Heart right ventricle (tissue), 16 donors: Measurements from ENCODE around the gene PSME2. TPM values are rescaled to one million over a fixed set of nuclear protein-coding genes. Genes with fewer than 3 reads are reported as not detected.
"Not testable (repeated sequence)": the region's sequence is repeated elsewhere in the genome, so short reads cannot be mapped to it uniquely, and the experiment has no call there.

Source experiments
- ATAC-seq, 8 donors: fragments of 200-7000 bp; cut with Tn5 transposase; one replicate each; pipeline ENCODE4 v1.9.1; 2020; ENCODE audit warnings: mild to moderate bottlenecking in 8 of 8, moderate library complexity in 8 of 8, moderate number of reproducible peaks in 1 of 8
- DNase-seq, 2 donors: peaks; one replicate each; pipeline ENCODE4 v3.0.0-alpha.2; 2020
- H3K27ac ChIP-seq, 10 donors: fragments of 200-600 bp; sonication (generic) in 2 of 10; one replicate each; pipeline versions ENCODE4 v1.5.0 to v1.8.0; 2020 to 2022; ENCODE audit warnings: mild to moderate bottlenecking in 3 of 10
- H3K27me3 ChIP-seq, 7 donors: fragments of 200-600 bp; one replicate each; pipeline ENCODE4 v1.8.0; 2021 to 2022; ENCODE audit warnings: mild to moderate bottlenecking in 2 of 7
- H3K36me3 ChIP-seq, 9 donors: fragments of 200-600 bp; sonication (generic) in 1 of 9; one replicate each; pipeline versions ENCODE4 v1.5.0 to v1.8.0; 2020 to 2022; ENCODE audit warnings: mild to moderate bottlenecking in 2 of 9
- H3K4me1 ChIP-seq, 9 donors: fragments of 200-600 bp; sonication (generic) in 1 of 9; one replicate each; pipeline versions ENCODE4 v1.5.0 to v1.8.0; 2020 to 2022; ENCODE audit warnings: mild to moderate bottlenecking in 4 of 9
- H3K4me3 ChIP-seq, 10 donors: fragments of 200-600 bp; sonication (generic) in 2 of 10; one replicate each; pipeline versions ENCODE4 v1.5.0 to v1.8.0; 2020 to 2022; ENCODE audit warnings: mild to moderate bottlenecking in 7 of 10, moderate library complexity in 2 of 10
- H3K9me3 ChIP-seq, 11 donors: fragments of 200-600 bp in 10 of 11; sonication (generic) in 2 of 11; one replicate each; pipeline versions ENCODE4 v1.5.0 to v1.8.0; 2013 to 2022; ENCODE audit warnings: mild to moderate bottlenecking in 2 of 11, control low read depth in 1 of 11, moderate library complexity in 1 of 11
- WGBS, 2 donors: extraction: QIAGEN DNeasy Blood & Tissue Kit; methylation state at CpG; one replicate each; pipeline ENCODE4 v1.1.7; 2013; ENCODE audit warnings: inconsistent platforms in 1 of 2; 5-methylcytosine and 5-hydroxymethylcytosine counted together
- intact Hi-C, 10 donors: fragments of 100-400 bp; cut with DNase I; formaldehyde crosslinking; loops; one replicate each; pipeline versions ENCODE4 v1.11.1 to v1.14.2; 2022
- polyA plus RNA-seq, 2 donors: library from polyadenylated mRNA; stranded (reverse); fragments of 200-250 nt; gene quantifications; one replicate each; pipeline ENCODE4 v1.2.3, GENCODE V29; 2013
- total RNA-seq, 10 donors: library from RNA; stranded (reverse); fragmentation: NEBNext Ultra II Directional in 3 of 10; extraction: Animal tissue kit (Norgen Biotek cat#: 25700) in 3 of 10; gene quantifications; one replicate each; pipeline versions ENCODE4 v1.2.1 to v1.2.4, GENCODE V29; 2021 to 2023
- TF ChIP-seq, protein P1 (sequence below), 9 donors: fragments of 200-600 bp; sonication (generic) in 2 of 9; IDR thresholded peaks; one replicate each; pipeline versions ENCODE4 v1.5.0 to v1.8.0; 2021 to 2022; ENCODE audit warnings: antibody characterized with exemption in 9 of 9, mild to moderate bottlenecking in 5 of 9, moderate library complexity in 1 of 9
- donor health status: Arrhythmogenic right ventricular cardiomyopathy.
- donor health status: ischemic (EF 13 %, LVEDD 7.1; RV severe dilation, severe dysfunction).
- donor health status: healthy with polysubstance abuse.
- donor health status: DM: no; HTN: yes; CAD: no.
- donor health status: DM: no; HTN: no; CAD: no.
- donor health status: ischemic (EF 25% LVEDD 6.9; RV normal size, moderate dysfunction).
- donor health status: ischemic (EF 25% LVEDD 5.7; RV mildly dilated, moderate dysfunction).
- donor health status: healthy.
- donor health status: DM: yes; HTN: yes; CAD: no.
- donor health status: Ischemic cardiomyopathy.
- donor health status: ischemic (EF 35%, LVEDD 5.7; RV mildly dilated, moderate dysfunction).
- donor health status: nonischemic (EF 11% LVEDD 7.7; RV severe dilation, severe dysfunction).
- donor health status: DM: yes; HTN: yes; CAD: no.
- donor health status: PGD.
- donor health status: ischemic (EF 29% LVEDD 5.4; RV normal size, mild dysfunction).
- donor health status: nonischemic (EF 23%, LVEDD 6.1; RV moderate dilation, normal function).

The PSME2 gene
- total and polyA plus RNA-seq, 12 donors, result 62.6 to 347 (median 85.5) TPM

DNA sequence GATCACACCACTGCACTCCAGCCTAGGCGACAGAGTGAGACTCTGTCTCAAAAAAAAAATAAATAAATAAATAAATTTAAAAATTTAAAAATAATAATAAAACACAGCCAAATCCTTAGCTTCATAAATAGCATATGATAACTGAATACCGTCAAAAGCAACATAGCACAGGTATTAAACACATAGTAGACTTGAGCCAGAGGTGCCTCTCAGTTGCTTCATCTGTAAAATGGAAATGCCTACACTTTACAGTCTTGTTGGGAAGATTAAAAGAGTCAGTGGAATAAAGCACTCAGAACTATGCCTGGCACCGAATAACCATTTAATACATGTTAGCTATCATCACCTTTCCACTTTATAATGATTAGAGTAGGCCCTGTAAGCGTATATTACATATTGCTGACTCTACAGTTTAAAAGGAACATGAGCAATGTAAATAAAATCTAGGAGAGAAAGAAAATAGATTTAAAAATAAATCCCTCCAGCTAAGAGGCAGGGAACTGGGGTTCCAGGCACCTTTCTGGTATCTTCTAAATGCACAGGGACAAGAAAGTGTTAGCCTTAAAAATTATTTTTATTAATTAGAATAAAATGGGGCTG lies 39.6 kb downstream of the PSME2 start:
- 89 to 93% methylated on average over 4 of the region's 4 CpGs for WGBS, 2 donors
- Histone ChIP-seq H3K27me3 (no peaks in the 10 kb centered on the region), H3K9me3 (no peaks in the 10 kb centered on the region), H3K4me3 (no peak overlapping the region), H3K4me1 (peaks cover 0 to 21% (median 7%) of the 10 kb centered on the region in 9 donors), H3K27ac (no peak overlapping the region), H3K36me3 (peaks cover 0 to 25% (median 0%) of the 10 kb centered on the region in 9 donors)
- intact Hi-C loops, result loop anchor here in 4 of 10 donors (5.0 to 10.0 kb wide), 3 partner anchors 49 to 122 kb away; partner anchors contain the start of gene DHRS4L2 (in 1 of the 4)
- DNase-seq (no peak), ATAC-seq (no peak)
- TF ChIP-seq, protein P1, sequence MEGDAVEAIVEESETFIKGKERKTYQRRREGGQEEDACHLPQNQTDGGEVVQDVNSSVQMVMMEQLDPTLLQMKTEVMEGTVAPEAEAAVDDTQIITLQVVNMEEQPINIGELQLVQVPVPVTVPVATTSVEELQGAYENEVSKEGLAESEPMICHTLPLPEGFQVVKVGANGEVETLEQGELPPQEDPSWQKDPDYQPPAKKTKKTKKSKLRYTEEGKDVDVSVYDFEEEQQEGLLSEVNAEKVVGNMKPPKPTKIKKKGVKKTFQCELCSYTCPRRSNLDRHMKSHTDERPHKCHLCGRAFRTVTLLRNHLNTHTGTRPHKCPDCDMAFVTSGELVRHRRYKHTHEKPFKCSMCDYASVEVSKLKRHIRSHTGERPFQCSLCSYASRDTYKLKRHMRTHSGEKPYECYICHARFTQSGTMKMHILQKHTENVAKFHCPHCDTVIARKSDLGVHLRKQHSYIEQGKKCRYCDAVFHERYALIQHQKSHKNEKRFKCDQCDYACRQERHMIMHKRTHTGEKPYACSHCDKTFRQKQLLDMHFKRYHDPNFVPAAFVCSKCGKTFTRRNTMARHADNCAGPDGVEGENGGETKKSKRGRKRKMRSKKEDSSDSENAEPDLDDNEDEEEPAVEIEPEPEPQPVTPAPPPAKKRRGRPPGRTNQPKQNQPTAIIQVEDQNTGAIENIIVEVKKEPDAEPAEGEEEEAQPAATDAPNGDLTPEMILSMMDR (IDR thresholded peaks at IDR 0.05), result no peak

DNA sequence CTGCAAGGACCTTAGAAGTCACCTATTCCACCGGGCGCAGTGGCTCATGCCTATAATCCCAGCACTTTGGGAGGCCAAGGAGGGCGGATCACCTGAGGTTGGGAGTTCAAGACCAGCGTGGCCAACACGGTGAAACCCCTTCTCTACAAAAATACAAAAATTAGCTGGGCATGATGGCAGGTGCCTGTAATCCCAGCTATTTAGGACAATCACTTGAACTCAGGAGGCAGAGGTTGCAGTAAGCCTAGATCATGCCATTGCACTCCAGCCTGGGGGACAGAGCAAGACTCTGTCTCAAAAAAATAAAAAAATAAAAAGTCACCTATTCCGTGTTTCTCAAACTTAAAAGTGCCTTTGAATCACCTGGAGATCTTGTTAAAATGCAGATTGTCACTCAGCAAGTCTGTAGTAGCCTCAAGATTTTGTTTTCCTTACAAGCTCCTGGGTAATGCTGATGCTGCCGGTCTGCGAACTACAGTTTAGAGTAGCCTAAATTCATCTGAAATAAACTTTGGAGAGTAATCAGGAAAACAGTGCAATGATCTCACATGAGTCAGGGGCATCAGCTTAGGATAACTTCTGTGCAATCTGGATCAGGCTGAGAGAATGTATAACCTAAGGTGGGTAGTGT lies 40.7 kb downstream of the PSME2 start:
- intact Hi-C loops, result loop anchor here in 4 of 10 donors (5.0 to 10.0 kb wide), 3 partner anchors 48 to 121 kb away; partner anchors contain the start of gene DHRS4L2 (in 1 of the 4)
- H3K4me1 ChIP-seq, result peaks cover 0 to 21% (median 7%) of the 10 kb centered on the region in 9 donors
- H3K27me3 ChIP-seq, DNase-seq, H3K4me3 ChIP-seq, H3K9me3 ChIP-seq, ATAC-seq: not testable (repeated sequence)
- peak overlapping the region in 1 of 10 donors; percentile 10 for H3K27ac ChIP-seq
- H3K36me3 ChIP-seq, result peaks cover 0 to 34% (median 0%) of the 10 kb centered on the region in 9 donors
- 92 to 96% methylated on average over 8 of the region's 8 CpGs for WGBS, 2 donors

DNA sequence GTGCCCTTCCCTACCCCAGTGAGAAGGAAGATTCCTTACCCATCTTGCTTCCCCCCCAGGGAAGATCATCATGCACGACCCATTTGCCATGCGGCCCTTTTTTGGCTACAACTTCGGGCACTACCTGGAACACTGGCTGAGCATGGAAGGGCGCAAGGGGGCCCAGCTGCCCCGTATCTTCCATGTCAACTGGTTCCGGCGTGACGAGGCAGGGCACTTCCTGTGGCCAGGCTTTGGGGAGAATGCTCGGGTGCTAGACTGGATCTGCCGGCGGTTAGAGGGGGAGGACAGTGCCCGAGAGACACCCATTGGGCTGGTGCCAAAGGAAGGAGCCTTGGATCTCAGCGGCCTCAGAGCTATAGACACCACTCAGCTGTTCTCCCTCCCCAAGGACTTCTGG lies 43.0 kb downstream of the PSME2 start:
- H3K4me3 ChIP-seq, result no peak overlapping the region
- no peaks in the 10 kb centered on the region for H3K9me3 ChIP-seq
- intact Hi-C loops, result loop anchor here in 2 of 10 donors (5.0 to 10.0 kb wide), 2 partner anchors 41 to 119 kb away; partner anchors contain the start of gene DHRS4L2 (in 1 of the 2)
- H3K27ac ChIP-seq, result no peak overlapping the region
- peaks cover 0 to 57% (median 0%) of the 10 kb centered on the region in 9 donors for H3K36me3 ChIP-seq
- 89% methylated on average over 13 of the region's 13 CpGs for WGBS, 2 donors
- H3K27me3 ChIP-seq, result no peaks in the 10 kb centered on the region
- DNase-seq (no peak), ATAC-seq (peak in 1 of 8 donors; percentile 9)
- peaks cover 0 to 12% (median 0%) of the 10 kb centered on the region in 9 donors for H3K4me1 ChIP-seq
- TF ChIP-seq, protein P1 (IDR thresholded peaks at IDR 0.05), result no peak

DNA sequence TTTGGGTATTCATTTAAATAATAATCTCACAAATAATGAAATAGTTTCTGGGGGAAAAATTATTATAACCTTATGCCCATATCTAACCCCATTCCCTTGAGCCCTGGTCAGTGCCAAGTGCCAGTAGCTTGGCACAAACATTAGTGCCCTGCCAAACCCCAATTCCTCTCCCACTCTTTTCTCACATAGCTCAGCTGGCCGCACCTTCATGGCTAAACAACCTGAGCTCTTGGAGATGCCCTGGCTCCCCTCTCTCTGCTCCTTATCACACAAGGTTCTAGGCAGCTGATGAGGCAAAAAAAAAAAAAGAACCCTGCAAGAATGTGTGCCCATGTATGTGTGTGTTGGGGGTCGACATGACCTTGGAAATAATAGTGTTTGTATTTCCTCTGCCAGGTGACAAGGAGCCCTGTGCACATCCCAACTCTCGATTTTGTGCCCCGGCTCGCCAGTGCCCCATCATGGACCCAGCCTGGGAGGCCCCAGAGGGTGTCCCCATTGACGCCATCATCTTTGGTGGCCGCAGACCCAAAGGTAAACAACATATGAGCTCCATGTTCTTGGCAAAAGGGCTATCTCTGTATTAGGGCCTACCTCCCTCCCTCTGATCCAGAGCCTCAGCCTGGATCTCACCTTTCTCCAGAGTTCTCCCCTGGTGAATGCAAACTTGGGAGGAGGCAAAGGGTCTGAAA lies 43.9 kb downstream of the PSME2 start:
- Histone ChIP-seq H3K4me3 (no peak overlapping the region), H3K4me1 (peaks cover 0 to 8% (median 0%) of the 10 kb centered on the region in 9 donors), H3K9me3 (no peaks in the 10 kb centered on the region), H3K27me3 (no peaks in the 10 kb centered on the region), H3K36me3 (peaks cover 0 to 67% (median 0%) of the 10 kb centered on the region in 9 donors), H3K27ac (no peak overlapping the region)
- TF ChIP-seq, protein P1 (IDR thresholded peaks at IDR 0.05), result no peak
- no peak for DNase-seq
- intact Hi-C loops, result loop anchor here in 2 of 10 donors (5.0 to 10.0 kb wide), 2 partner anchors 40 to 118 kb away; partner anchors contain the start of gene DHRS4L2 (in 1 of the 2)
- 92% methylated on average over 7 of the region's 7 CpGs for WGBS, 2 donors
- ATAC-seq, result no peak
